AG09319 (cell line): Measurements from ENCODE around the gene OTUD4.

Source experiments
- DNase-seq: peaks from one replicate; pipeline ENCODE4 v3.0.0-alpha.2; 2010; ENCODE audit warnings: low read depth; ENCODE audit errors: extremely low read depth
- TF ChIP-seq, protein P1 (sequence below): IDR thresholded peaks from 2 replicates; pipeline ENCODE4 v1.5.1; 2011; ENCODE audit warnings: low read depth, mild to moderate bottlenecking, inconsistent platforms, low read length, moderate library complexity

Gene OTUD4

DNA sequence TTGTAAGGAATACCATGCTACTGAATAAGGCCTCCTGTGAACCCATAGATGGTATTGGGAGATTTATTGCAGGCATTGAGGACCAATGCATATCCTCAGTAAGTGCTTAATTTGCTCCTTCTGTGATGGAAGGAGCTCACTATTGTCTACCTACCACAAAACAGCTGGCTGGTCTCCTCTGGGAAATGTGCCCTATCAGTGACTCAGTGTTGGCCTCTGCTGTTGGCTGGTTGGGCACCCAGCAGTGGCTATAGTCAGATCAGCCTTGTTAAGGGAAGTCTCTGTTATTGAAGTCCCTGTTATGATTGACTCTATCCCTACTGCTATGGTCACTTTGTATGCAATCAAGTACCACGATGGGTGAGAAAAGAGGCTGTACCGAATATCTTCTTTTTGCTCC is 27.5 kb upstream of the OTUD4 start:
- TF ChIP-seq, protein P1, sequence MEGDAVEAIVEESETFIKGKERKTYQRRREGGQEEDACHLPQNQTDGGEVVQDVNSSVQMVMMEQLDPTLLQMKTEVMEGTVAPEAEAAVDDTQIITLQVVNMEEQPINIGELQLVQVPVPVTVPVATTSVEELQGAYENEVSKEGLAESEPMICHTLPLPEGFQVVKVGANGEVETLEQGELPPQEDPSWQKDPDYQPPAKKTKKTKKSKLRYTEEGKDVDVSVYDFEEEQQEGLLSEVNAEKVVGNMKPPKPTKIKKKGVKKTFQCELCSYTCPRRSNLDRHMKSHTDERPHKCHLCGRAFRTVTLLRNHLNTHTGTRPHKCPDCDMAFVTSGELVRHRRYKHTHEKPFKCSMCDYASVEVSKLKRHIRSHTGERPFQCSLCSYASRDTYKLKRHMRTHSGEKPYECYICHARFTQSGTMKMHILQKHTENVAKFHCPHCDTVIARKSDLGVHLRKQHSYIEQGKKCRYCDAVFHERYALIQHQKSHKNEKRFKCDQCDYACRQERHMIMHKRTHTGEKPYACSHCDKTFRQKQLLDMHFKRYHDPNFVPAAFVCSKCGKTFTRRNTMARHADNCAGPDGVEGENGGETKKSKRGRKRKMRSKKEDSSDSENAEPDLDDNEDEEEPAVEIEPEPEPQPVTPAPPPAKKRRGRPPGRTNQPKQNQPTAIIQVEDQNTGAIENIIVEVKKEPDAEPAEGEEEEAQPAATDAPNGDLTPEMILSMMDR: no peak
- DNase-seq: no peak

DNA sequence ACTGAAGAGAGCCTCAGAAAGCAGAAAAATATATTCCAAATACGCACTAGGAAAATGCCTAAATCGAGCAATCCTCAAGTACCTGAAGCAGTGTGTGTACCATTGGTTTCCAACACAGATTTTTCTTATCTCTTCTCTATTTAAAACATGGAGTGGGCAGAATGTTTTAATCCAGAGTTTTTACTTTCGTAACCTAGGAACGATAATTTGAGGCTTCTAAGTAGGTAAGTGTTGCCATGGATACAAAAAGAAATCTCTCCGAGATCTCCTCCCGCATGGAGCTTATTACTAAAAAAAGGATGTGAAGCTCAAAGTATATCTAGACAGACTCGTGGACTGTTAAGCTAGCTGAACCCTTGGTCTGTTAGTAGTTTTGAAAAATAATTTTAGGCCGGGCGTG is 23.0 kb upstream of the OTUD4 start:
- TF ChIP-seq, protein P1: no peak
- DNase-seq: no peak

DNA sequence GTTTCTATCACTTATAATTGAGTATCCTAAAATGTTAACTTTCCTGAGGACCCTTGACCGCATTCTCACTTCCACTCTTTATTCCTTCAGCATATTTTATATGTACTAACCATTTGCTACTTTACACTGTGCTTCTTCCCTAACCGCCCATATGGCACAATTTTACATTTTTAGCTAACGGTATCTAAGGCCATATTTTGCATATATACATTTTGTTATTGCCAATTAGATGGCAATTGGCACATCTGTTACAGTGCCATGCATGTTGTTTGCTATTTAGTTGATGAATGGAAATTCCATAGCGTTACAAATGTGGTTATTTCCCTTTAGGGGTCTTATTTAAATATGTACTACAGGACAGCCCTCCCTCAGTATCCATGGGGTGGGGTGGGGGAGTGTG is 20.0 kb upstream of the OTUD4 start:
- DNase-seq: no peak
- TF ChIP-seq, protein P1: no peak

DNA sequence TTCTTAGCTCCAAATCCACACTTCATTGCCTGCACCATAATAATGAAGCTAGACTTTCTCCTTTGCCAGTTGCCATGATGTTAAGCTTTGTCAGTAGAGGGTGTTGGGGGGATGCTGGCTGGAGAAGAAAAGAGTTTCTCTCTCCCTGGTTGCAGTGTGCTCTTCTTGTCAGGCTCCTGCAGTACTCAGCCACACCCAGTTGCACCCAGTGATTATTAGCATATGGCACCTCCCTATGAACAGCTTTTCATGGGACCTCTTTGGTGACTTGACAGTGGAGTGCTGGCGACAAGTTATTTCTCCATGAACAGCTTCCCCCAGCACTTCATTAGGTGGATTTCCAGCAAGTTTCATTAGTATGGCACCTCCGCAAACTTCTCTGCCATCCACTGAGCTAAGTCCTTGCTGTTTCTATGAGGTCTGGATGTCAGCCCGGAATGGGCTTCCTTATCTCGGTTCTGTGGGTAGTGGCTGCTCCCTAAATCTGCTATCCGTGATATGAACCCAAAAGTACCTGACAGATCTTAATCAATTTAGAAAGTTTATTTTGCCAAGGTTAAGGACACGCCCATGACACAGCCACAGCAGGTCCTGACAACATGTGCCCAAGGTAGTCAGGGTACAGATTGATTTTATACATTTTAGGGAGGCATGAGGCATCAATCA is 18.8 kb upstream of the OTUD4 start:
- TF ChIP-seq, protein P1: no peak

DNA sequence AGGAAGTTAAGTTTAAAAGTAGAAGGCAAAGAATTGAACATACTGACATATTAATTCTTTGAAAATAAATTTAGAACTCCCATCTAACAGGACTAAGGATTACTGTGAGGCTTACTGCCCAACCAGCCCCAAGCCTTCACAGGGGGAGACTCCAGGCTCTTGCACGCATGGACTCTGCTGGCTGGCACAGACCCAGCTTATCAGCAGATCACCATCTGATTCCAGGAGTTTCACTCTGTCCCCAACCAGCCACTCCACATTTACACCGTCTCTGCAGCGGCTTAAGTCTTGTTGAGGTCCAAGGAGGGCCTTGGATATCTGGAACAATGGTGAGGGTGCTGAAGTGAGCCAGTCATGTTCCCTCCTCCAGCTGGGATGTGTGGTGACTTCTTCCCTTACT is 16.4 kb upstream of the OTUD4 start:
- TF ChIP-seq, protein P1: no peak
- no peak for DNase-seq

More for the DNA sequence above, 18.8 kb upstream of the OTUD4 start:
- DNase-seq: no peak

DNA sequence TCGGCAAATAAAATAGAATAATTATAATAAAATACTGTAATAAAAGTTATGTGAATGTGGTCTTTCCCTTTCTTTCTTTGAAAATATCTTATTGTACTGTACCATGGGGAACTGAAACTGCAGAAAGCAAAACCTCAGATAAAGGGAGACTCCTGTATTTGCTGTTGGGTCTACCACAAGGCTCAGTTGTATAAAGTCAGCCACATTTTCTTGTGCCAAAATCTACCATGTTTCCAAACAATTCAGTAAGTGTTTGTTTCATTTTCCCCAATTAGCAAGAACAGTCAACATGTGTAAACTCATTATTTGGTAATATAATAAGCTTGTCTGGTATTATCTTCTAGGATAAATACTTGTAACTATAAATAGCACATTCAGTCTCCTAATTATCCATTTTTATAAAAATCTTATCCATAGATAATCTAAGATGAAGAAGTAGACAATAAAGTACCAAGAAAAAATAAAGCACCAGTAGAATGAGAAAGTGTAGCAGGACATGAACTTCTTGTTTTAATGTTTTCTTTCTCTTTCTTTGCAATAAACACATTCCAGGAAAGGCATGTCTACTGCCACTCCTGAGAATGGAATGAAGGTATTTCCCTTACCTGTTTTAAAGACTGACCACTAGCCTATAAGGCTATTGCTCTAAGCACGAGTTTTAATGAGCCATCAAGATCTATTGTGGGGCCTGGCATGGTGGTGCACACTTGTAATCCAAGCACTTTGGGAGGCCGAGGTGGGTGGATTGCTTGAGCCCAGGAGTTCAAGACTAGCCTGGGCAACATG is 15.0 kb upstream of the OTUD4 start:
- TF ChIP-seq, protein P1: no peak
- no peak for DNase-seq

DNA sequence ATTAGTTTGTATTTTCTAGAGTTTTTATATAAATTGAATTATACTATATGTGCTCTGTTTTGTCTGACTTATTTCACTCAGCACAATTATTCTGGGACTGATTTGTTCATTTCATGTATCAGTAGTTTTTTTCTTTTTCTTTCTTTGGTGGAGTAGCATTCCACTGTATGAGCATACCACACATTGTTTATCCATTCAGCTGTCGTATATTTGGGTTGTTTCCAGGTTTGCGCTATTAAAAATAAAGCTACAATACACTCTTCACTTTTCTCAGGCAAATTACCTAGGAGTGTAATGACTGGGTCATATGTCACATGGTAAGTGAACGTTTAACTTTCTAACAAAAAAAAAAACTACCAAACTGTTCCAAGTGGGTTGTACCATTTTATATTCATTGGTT is 9.6 kb upstream of the OTUD4 start:
- TF ChIP-seq, protein P1: no peak
- DNase-seq: no peak
